ENCODE data around the gene AP2A2. TPM values are rescaled to one million over a fixed set of nuclear protein-coding genes. Genes with fewer than 3 reads are reported as not detected.

AP2A2 gene
- total RNA-seq, 1 experiment from 2014 or later = 47.1 TPM

- TF ChIP-seq ATF2 (CRISPR knock-in tag; IDR thresholded peaks at IDR 0.05; ENCODE audit: borderline replicate concordance, low read depth) = no peak
- TF ChIP-seq ZNF219 (CRISPR knock-in tag; IDR thresholded peaks at IDR 0.05; ENCODE audit: borderline replicate concordance) = no peak
- no peak for TF ChIP-seq RELA (CRISPR knock-in tag; IDR thresholded peaks at IDR 0.05; ENCODE audit: borderline replicate concordance)
- no peak for TF ChIP-seq MXD4 (CRISPR knock-in tag; IDR thresholded peaks at IDR 0.05; ENCODE audit: borderline replicate concordance)
- TF ChIP-seq NR3C1 (CRISPR knock-in tag; conservative IDR thresholded peaks at IDR 0.05; ENCODE audit: low read depth) = no peak
- no peak for TF ChIP-seq JUN (CRISPR knock-in tag; IDR thresholded peaks at IDR 0.05)
- TF ChIP-seq ELF4 (CRISPR knock-in tag; IDR thresholded peaks at IDR 0.05; ENCODE audit: low read depth) = no peak
Measured at GRCh38 chr11:971092-971690, 45.5 kb downstream of the AP2A2 start (continued).

GRCh38 chr11:971731-972365, 46.2 kb downstream of the AP2A2 start:
- ChIA-PET POLR2A (no interaction called here), CTCF (interaction anchor here (0.6 to 1.2 kb wide), 2 partner anchors 44 to 47 kb away, joined by 3 read pairs; no protein-coding TSS in a partner anchor)
- no peaks in the 10 kb centered on the region for H3K27me3 Mint-ChIP-seq (ENCODE audit: low read depth)
- H3K27ac Mint-ChIP-seq = no peak overlapping the region
- no peak overlapping the region for H3K4me3 Mint-ChIP-seq
- no peak for ATAC-seq
- peaks cover 27% of the 10 kb centered on the region for H3K36me3 Mint-ChIP-seq
- DNase-seq (ENCODE audit: low spot score) = no peak
- no peaks in the 10 kb centered on the region for H3K9me3 Mint-ChIP-seq
- peaks cover 9% of the 10 kb centered on the region for H3K4me1 Mint-ChIP-seq
- TF ChIP-seq FOXK1 (CRISPR knock-in tag; IDR thresholded peaks at IDR 0.05) (no peak), ZNF512 (CRISPR knock-in tag; IDR thresholded peaks at IDR 0.05; ENCODE audit: borderline replicate concordance) (no peak), ZNF671 (CRISPR knock-in tag; IDR thresholded peaks at IDR 0.05) (no peak), NR1H2 (CRISPR knock-in tag; IDR thresholded peaks at IDR 0.05) (no peak), PRDM15 (CRISPR knock-in tag; IDR thresholded peaks at IDR 0.05) (no peak), USF1 (CRISPR knock-in tag; IDR thresholded peaks at IDR 0.05) (no peak), ZNF396 (CRISPR knock-in tag; IDR thresholded peaks at IDR 0.05; ENCODE audit: borderline replicate concordance) (no peak), SMAD4 (CRISPR knock-in tag; IDR thresholded peaks at IDR 0.05) (no peak), PREB (CRISPR knock-in tag; IDR thresholded peaks at IDR 0.05; ENCODE audit: borderline replicate concordance) (no peak), CREB1 (CRISPR knock-in tag; IDR thresholded peaks at IDR 0.05) (no peak), NFATC4 (CRISPR knock-in tag; IDR thresholded peaks at IDR 0.05) (no peak), E2F1 (CRISPR knock-in tag; IDR thresholded peaks at IDR 0.05) (no peak), GRHL2 (CRISPR knock-in tag; IDR thresholded peaks at IDR 0.05; ENCODE audit: insufficient replicate concordance, severe bottlenecking) (no peak), FOXJ3 (CRISPR knock-in tag; IDR thresholded peaks at IDR 0.05; ENCODE audit: borderline replicate concordance) (no peak)

Data from WTC11 (cell line).